ENCODE data around the gene STYX.

STYX gene

DNA sequence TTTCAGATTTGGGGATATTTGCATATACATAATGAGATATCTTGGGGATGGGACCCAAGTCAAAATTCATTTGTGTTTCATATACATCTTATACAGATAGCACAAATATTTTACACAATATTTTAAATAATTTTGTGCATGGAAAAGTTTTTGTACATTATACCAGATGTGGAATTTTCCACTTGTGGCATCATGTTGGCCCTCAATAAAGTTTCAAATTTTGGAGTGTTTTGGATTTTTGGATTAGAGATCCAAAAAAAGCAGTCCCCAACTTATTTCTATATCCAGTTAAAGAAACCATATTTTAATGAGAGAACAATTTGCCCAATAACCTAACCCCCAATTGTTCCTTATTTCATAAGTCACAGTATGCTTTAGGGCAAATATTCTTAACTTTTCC is 56.9 kb downstream of the STYX start:
- no peaks in the 10 kb centered on the region for H3K27me3 ChIP-seq (ENCODE audit: control insufficient read depth, insufficient read depth, low read length, poor library complexity, severe bottlenecking)
- peaks cover 7% of the 10 kb centered on the region for H3K4me1 ChIP-seq (ENCODE audit: control insufficient read depth, insufficient read depth, low read length)
- no peaks in the 10 kb centered on the region for H3K9me3 ChIP-seq (ENCODE audit: control insufficient read depth, low read length)

DNA sequence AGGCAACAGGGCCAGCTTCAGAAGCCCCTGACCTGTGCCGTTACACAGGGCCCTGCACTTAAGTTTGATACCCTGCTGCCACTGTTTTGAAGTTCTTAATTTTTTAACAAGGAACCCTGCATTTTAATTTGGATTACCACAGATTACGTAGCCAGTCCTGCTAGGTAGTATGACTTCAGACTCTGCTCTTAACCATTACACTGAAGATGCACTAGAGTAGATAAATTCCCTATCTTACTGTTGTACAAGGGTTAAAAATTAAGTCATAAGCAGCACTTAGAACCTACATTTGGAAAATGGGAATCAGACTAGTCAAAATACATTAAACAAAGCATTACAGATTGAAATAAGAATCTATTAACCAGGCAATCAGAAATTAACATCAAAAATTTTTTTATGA is 59.2 kb downstream of the STYX start:
- 73 to 80% methylated on average over 2 of the region's 2 CpGs for WGBS, 2 experiments
- no peak overlapping the region for H3K4me3 ChIP-seq (ENCODE audit: insufficient read depth, low read depth, low read length)

More for the DNA sequence above, 56.9 kb downstream of the STYX start:
- H3K27ac ChIP-seq (ENCODE audit: insufficient read depth, low read depth, low read length, poor library complexity, severe bottlenecking), result no peak overlapping the region
- no peak overlapping the region for H3K4me3 ChIP-seq (ENCODE audit: insufficient read depth, low read depth, low read length)
- no peaks in the 10 kb centered on the region for H3K36me3 ChIP-seq (ENCODE audit: control insufficient read depth, insufficient read depth, low read length)

GRCh38 chr14:52790011-52790755 is 60.2 kb downstream of the STYX start:
- no peak overlapping the region for H3K27ac ChIP-seq (ENCODE audit: insufficient read depth, low read depth, low read length, poor library complexity, severe bottlenecking)
- H3K27me3 ChIP-seq (ENCODE audit: control insufficient read depth, insufficient read depth, low read length, poor library complexity, severe bottlenecking), result no peaks in the 10 kb centered on the region

More for the DNA sequence above, 59.2 kb downstream of the STYX start:
- H3K9me3 ChIP-seq (ENCODE audit: control insufficient read depth, low read length), result no peaks in the 10 kb centered on the region
- H3K36me3 ChIP-seq (ENCODE audit: control insufficient read depth, insufficient read depth, low read length), result no peaks in the 10 kb centered on the region
- no peaks in the 10 kb centered on the region for H3K27me3 ChIP-seq (ENCODE audit: control insufficient read depth, insufficient read depth, low read length, poor library complexity, severe bottlenecking)
- peaks cover 7% of the 10 kb centered on the region for H3K4me1 ChIP-seq (ENCODE audit: control insufficient read depth, insufficient read depth, low read length)
- no peak overlapping the region for H3K27ac ChIP-seq (ENCODE audit: insufficient read depth, low read depth, low read length, poor library complexity, severe bottlenecking)

GRCh38 chr14:52790756-52791222 is 60.8 kb downstream of the STYX start:
- no peaks in the 10 kb centered on the region for H3K27me3 ChIP-seq (ENCODE audit: control insufficient read depth, insufficient read depth, low read length, poor library complexity, severe bottlenecking)
- no peaks in the 10 kb centered on the region for H3K9me3 ChIP-seq (ENCODE audit: control insufficient read depth, low read length)
- H3K27ac ChIP-seq (ENCODE audit: insufficient read depth, low read depth, low read length, poor library complexity, severe bottlenecking), result peak overlapping the region; percentile 73
- H3K36me3 ChIP-seq (ENCODE audit: control insufficient read depth, insufficient read depth, low read length), result no peaks in the 10 kb centered on the region
- WGBS, 2 experiments, result 0 to 2% methylated on average over 23 to 25 of the region's 26 CpGs
- peaks cover 7% of the 10 kb centered on the region for H3K4me1 ChIP-seq (ENCODE audit: control insufficient read depth, insufficient read depth, low read length)
- H3K4me3 ChIP-seq (ENCODE audit: insufficient read depth, low read depth, low read length), result peak overlapping the region; percentile 79

More at GRCh38 chr14:52790011-52790755, 60.2 kb downstream of the STYX start:
- Histone ChIP-seq H3K4me1 (ENCODE audit: control insufficient read depth, insufficient read depth, low read length) (peaks cover 7% of the 10 kb centered on the region), H3K36me3 (ENCODE audit: control insufficient read depth, insufficient read depth, low read length) (no peaks in the 10 kb centered on the region), H3K9me3 (ENCODE audit: control insufficient read depth, low read length) (no peaks in the 10 kb centered on the region), H3K4me3 (ENCODE audit: insufficient read depth, low read depth, low read length) (peak overlapping the region; percentile 79)
- WGBS, 2 experiments, result 23 to 27% methylated on average over 13 to 14 of the region's 18 CpGs

- peak within 1 kb of the TSS; percentile 79 for H3K4me3 ChIP-seq (ENCODE audit: insufficient read depth, low read depth, low read length)
- H3K27ac ChIP-seq (ENCODE audit: insufficient read depth, low read depth, low read length, poor library complexity, severe bottlenecking), result peak within 1 kb of the TSS; percentile 89
- WGBS, 2 experiments, result 1% methylated on average over 74 of the region's 74 CpGs
- no peaks in the 10 kb centered on the region for H3K27me3 ChIP-seq (ENCODE audit: control insufficient read depth, insufficient read depth, low read length, poor library complexity, severe bottlenecking)
- peaks cover 7% of the 10 kb centered on the region for H3K4me1 ChIP-seq (ENCODE audit: control insufficient read depth, insufficient read depth, low read length)
- no peaks in the 10 kb centered on the region for H3K9me3 ChIP-seq (ENCODE audit: control insufficient read depth, low read length)
- no peaks in the 10 kb centered on the region for H3K36me3 ChIP-seq (ENCODE audit: control insufficient read depth, insufficient read depth, low read length)
Observed at GRCh38 chr14:52791223-52792096, 61.5 kb downstream of the STYX start, which contains the start of gene GNPNAT1. TSS of gene GNPNAT1 (minus strand) at chr14:52791607. CDS start at chr14:52784650, 6,957 bp downstream.

- Histone ChIP-seq H3K27ac (ENCODE audit: insufficient read depth, low read depth, low read length, poor library complexity, severe bottlenecking) (peak overlapping the region; percentile 89), H3K36me3 (ENCODE audit: control insufficient read depth, insufficient read depth, low read length) (no peaks in the 10 kb centered on the region), H3K4me3 (ENCODE audit: insufficient read depth, low read depth, low read length) (peak overlapping the region; percentile 35), H3K9me3 (ENCODE audit: control insufficient read depth, low read length) (no peaks in the 10 kb centered on the region), H3K4me1 (ENCODE audit: control insufficient read depth, insufficient read depth, low read length) (peaks cover 7% of the 10 kb centered on the region), H3K27me3 (ENCODE audit: control insufficient read depth, insufficient read depth, low read length, poor library complexity, severe bottlenecking) (no peaks in the 10 kb centered on the region)
- WGBS, 2 experiments, result 83 to 90% methylated on average over 7 of the region's 7 CpGs
Observed at GRCh38 chr14:52792097-52792415, 62.1 kb downstream of the STYX start.

- 96 to 97% methylated on average over 2 of the region's 2 CpGs for WGBS, 2 experiments
- Histone ChIP-seq H3K9me3 (ENCODE audit: control insufficient read depth, low read length) (no peaks in the 10 kb centered on the region), H3K4me3 (ENCODE audit: insufficient read depth, low read depth, low read length) (no peak overlapping the region), H3K36me3 (ENCODE audit: control insufficient read depth, insufficient read depth, low read length) (no peaks in the 10 kb centered on the region), H3K4me1 (ENCODE audit: control insufficient read depth, insufficient read depth, low read length) (peaks cover 7% of the 10 kb centered on the region), H3K27ac (ENCODE audit: insufficient read depth, low read depth, low read length, poor library complexity, severe bottlenecking) (no peak overlapping the region), H3K27me3 (ENCODE audit: control insufficient read depth, insufficient read depth, low read length, poor library complexity, severe bottlenecking) (no peaks in the 10 kb centered on the region)
Observed at GRCh38 chr14:52793061-52793460, 63.1 kb downstream of the STYX start.

DNA sequence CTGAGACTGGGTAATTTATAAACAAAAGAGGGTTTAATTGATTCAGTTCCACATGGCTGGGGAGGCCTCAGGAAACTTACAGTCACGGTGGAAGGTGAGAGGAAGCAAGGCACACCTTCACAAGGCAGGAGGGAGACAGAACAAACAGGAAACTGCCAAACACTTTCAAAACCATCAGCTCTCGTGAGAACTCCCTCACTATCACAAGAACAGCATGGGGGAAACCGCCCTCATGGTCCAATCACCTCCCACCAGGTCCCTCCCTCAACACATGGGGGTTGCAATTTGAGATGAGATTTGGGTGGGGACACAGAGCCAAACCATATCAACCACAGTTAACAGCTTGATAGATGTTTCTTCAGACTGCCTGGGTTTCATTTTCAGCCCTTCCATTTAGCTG is 67.7 kb downstream of the STYX start:
- Histone ChIP-seq H3K9me3 (ENCODE audit: control insufficient read depth, low read length) (no peaks in the 10 kb centered on the region), H3K36me3 (ENCODE audit: control insufficient read depth, insufficient read depth, low read length) (no peaks in the 10 kb centered on the region), H3K27me3 (ENCODE audit: control insufficient read depth, insufficient read depth, low read length, poor library complexity, severe bottlenecking) (no peaks in the 10 kb centered on the region), H3K4me3 (ENCODE audit: insufficient read depth, low read depth, low read length) (no peak overlapping the region), H3K4me1 (ENCODE audit: control insufficient read depth, insufficient read depth, low read length) (no peaks in the 10 kb centered on the region), H3K27ac (ENCODE audit: insufficient read depth, low read depth, low read length, poor library complexity, severe bottlenecking) (no peak overlapping the region)
- WGBS, 2 experiments, result 75 to 83% methylated on average over 3 of the region's 3 CpGs

DNA sequence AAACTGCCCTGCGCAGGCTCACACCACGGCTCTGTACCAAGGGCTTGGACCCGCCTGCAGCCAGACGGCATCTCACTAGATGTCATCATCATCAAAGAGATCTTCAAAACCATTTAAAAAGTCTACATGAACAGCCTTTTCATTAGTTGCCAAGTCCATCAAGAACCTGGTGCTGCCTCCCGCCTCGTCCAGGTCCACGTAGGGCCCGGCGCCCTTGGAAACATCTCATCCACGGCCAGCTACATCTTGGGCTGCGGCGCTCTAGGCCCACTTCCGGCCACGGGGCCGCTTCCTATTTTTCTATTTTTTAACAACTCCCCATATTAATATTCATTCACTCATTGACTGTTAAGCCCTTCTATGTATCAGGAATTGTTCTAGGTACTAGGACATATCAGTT is 68.9 kb downstream of the STYX start:
- no peak overlapping the region for H3K27ac ChIP-seq (ENCODE audit: insufficient read depth, low read depth, low read length, poor library complexity, severe bottlenecking)
- no peaks in the 10 kb centered on the region for H3K27me3 ChIP-seq (ENCODE audit: control insufficient read depth, insufficient read depth, low read length, poor library complexity, severe bottlenecking)
- no peaks in the 10 kb centered on the region for H3K4me1 ChIP-seq (ENCODE audit: control insufficient read depth, insufficient read depth, low read length)
- no peaks in the 10 kb centered on the region for H3K9me3 ChIP-seq (ENCODE audit: control insufficient read depth, low read length)
- no peaks in the 10 kb centered on the region for H3K36me3 ChIP-seq (ENCODE audit: control insufficient read depth, insufficient read depth, low read length)
- no peak overlapping the region for H3K4me3 ChIP-seq (ENCODE audit: insufficient read depth, low read depth, low read length)
- WGBS, 2 experiments, result 95 to 97% methylated on average over 15 of the region's 15 CpGs

GRCh38 chr14:52801014-52801712 is 71.2 kb downstream of the STYX start:
- H3K36me3 ChIP-seq (ENCODE audit: control insufficient read depth, insufficient read depth, low read length), result no peaks in the 10 kb centered on the region
- no peaks in the 10 kb centered on the region for H3K4me1 ChIP-seq (ENCODE audit: control insufficient read depth, insufficient read depth, low read length)
- H3K27me3 ChIP-seq (ENCODE audit: control insufficient read depth, insufficient read depth, low read length, poor library complexity, severe bottlenecking), result no peaks in the 10 kb centered on the region
- H3K9me3 ChIP-seq (ENCODE audit: control insufficient read depth, low read length), result no peaks in the 10 kb centered on the region
- 91 to 95% methylated on average over 5 of the region's 5 CpGs for WGBS, 2 experiments
- H3K4me3 ChIP-seq (ENCODE audit: insufficient read depth, low read depth, low read length), result no peak overlapping the region
- no peak overlapping the region for H3K27ac ChIP-seq (ENCODE audit: insufficient read depth, low read depth, low read length, poor library complexity, severe bottlenecking)
